ENCODE results near the gene MCM3AP.

GRCh38 chr21:46329796-46330195 is 44.4 kb upstream of the MCM3AP start:
- TF ChIP-seq GATA2 (IDR thresholded peaks at IDR 0.05; ENCODE audit: low read depth, low read length) (no peak), GATA3 (IDR thresholded peaks at IDR 0.05; ENCODE audit: low read depth, low read length) (no peak)

Data from SH-SY5Y (cell line).